ENCODE data around the gene TRPV2. TPM values are rescaled to one million over a fixed set of nuclear protein-coding genes. Genes with fewer than 3 reads are reported as not detected.
A peak's percentile ranks its signal among the peaks of the same experiment; 100 is the strongest.

The TRPV2 gene
- total RNA-seq, 2 experiments from 2014 or later, result 97.0 to 107 TPM

GRCh38 chr17:16459855-16460550 is 44.6 kb downstream of the TRPV2 start:
- no peak for ATAC-seq (ENCODE audit: low read depth)
- DNase-seq, result no peak
- Mint-ChIP-seq H3K27ac (no peak overlapping the region), H3K9me3 (no peaks in the 10 kb centered on the region), H3K27me3 (no peaks in the 10 kb centered on the region), H3K4me1 (no peaks in the 10 kb centered on the region), H3K4me3 (no peak overlapping the region), H3K36me3 (peaks cover 2% of the 10 kb centered on the region)
- POLR2A ChIA-PET, result no interaction called here

- DNase-seq, result no peak
- Mint-ChIP-seq H3K36me3 (peaks cover 2% of the 10 kb centered on the region), H3K4me1 (no peaks in the 10 kb centered on the region), H3K4me3 (no peak overlapping the region), H3K27ac (no peak overlapping the region), H3K9me3 (no peaks in the 10 kb centered on the region), H3K27me3 (no peaks in the 10 kb centered on the region)
- ATAC-seq (ENCODE audit: low read depth), result no peak
- POLR2A ChIA-PET, result no interaction called here
Measured at GRCh38 chr17:16460796-16461605, 45.6 kb downstream of the TRPV2 start.

- Mint-ChIP-seq H3K4me1 (no peaks in the 10 kb centered on the region), H3K4me3 (no peak overlapping the region)
Measured at GRCh38 chr17:16461606-16461866, 46.2 kb downstream of the TRPV2 start.

GRCh38 chr17:16462070-16462864 is 46.9 kb downstream of the TRPV2 start:
- Mint-ChIP-seq H3K4me1 (no peaks in the 10 kb centered on the region), H3K36me3 (no peaks in the 10 kb centered on the region), H3K4me3 (no peak overlapping the region), H3K27ac (no peak overlapping the region), H3K27me3 (no peaks in the 10 kb centered on the region), H3K9me3 (no peaks in the 10 kb centered on the region)
- no peak for DNase-seq
- POLR2A ChIA-PET, result no interaction called here
- ATAC-seq (ENCODE audit: low read depth), result no peak

More at GRCh38 chr17:16461606-16461866, 46.2 kb downstream of the TRPV2 start:
- Mint-ChIP-seq H3K36me3 (no peaks in the 10 kb centered on the region), H3K9me3 (no peaks in the 10 kb centered on the region), H3K27ac (no peak overlapping the region), H3K27me3 (no peaks in the 10 kb centered on the region)
- no peak for ATAC-seq (ENCODE audit: low read depth)
- POLR2A ChIA-PET, result no interaction called here
- DNase-seq, result no peak

GRCh38 chr17:16463358-16464302 is 48.3 kb downstream of the TRPV2 start:
- DNase-seq, result no peak
- no peak for ATAC-seq (ENCODE audit: low read depth)
- POLR2A ChIA-PET, result no interaction called here

GRCh38 chr17:16464303-16465051 is 49.1 kb downstream of the TRPV2 start:
- Mint-ChIP-seq H3K9me3 (no peaks in the 10 kb centered on the region), H3K4me3 (no peak overlapping the region), H3K36me3 (no peaks in the 10 kb centered on the region), H3K27ac (no peak overlapping the region), H3K4me1 (no peaks in the 10 kb centered on the region), H3K27me3 (no peaks in the 10 kb centered on the region)
- POLR2A ChIA-PET, result no interaction called here
- ATAC-seq (ENCODE audit: low read depth) (no peak), DNase-seq (no peak)

More at GRCh38 chr17:16463358-16464302, 48.3 kb downstream of the TRPV2 start:
- H3K27ac Mint-ChIP-seq, result no peak overlapping the region
- no peaks in the 10 kb centered on the region for H3K9me3 Mint-ChIP-seq
- H3K27me3 Mint-ChIP-seq, result no peaks in the 10 kb centered on the region
- no peaks in the 10 kb centered on the region for H3K36me3 Mint-ChIP-seq
- H3K4me1 Mint-ChIP-seq, result no peaks in the 10 kb centered on the region
- no peak overlapping the region for H3K4me3 Mint-ChIP-seq

GRCh38 chr17:16465052-16465312 is 49.6 kb downstream of the TRPV2 start:
- Mint-ChIP-seq H3K36me3 (no peaks in the 10 kb centered on the region), H3K4me1 (no peaks in the 10 kb centered on the region), H3K27me3 (no peaks in the 10 kb centered on the region), H3K9me3 (no peaks in the 10 kb centered on the region), H3K27ac (no peak overlapping the region), H3K4me3 (no peak overlapping the region)
- POLR2A ChIA-PET, result no interaction called here
- ATAC-seq (ENCODE audit: low read depth), result no peak
- no peak for DNase-seq

- no peak overlapping the region for H3K27ac Mint-ChIP-seq
- no peaks in the 10 kb centered on the region for H3K9me3 Mint-ChIP-seq
- DNase-seq (no peak), ATAC-seq (ENCODE audit: low read depth) (peak; percentile 43)
- H3K36me3 Mint-ChIP-seq, result no peaks in the 10 kb centered on the region
- POLR2A ChIA-PET, result no interaction called here
- no peaks in the 10 kb centered on the region for H3K4me1 Mint-ChIP-seq
- H3K27me3 Mint-ChIP-seq, result no peaks in the 10 kb centered on the region
- no peak overlapping the region for H3K4me3 Mint-ChIP-seq
Measured at GRCh38 chr17:16465861-16466338, 50.5 kb downstream of the TRPV2 start.

- no peaks in the 10 kb centered on the region for H3K9me3 Mint-ChIP-seq
- no peaks in the 10 kb centered on the region for H3K27me3 Mint-ChIP-seq
- DNase-seq (no peak), ATAC-seq (ENCODE audit: low read depth) (no peak)
- H3K27ac Mint-ChIP-seq, result no peak overlapping the region
- no peaks in the 10 kb centered on the region for H3K36me3 Mint-ChIP-seq
- H3K4me3 Mint-ChIP-seq, result no peak overlapping the region
- H3K4me1 Mint-ChIP-seq, result no peaks in the 10 kb centered on the region
- POLR2A ChIA-PET, result no interaction called here
Measured at GRCh38 chr17:16466407-16466806, 51.0 kb downstream of the TRPV2 start.

- H3K27ac Mint-ChIP-seq, result no peak overlapping the region
- no peaks in the 10 kb centered on the region for H3K9me3 Mint-ChIP-seq
- H3K36me3 Mint-ChIP-seq, result no peaks in the 10 kb centered on the region
- no peaks in the 10 kb centered on the region for H3K4me1 Mint-ChIP-seq
- no peaks in the 10 kb centered on the region for H3K27me3 Mint-ChIP-seq
- DNase-seq (no peak), ATAC-seq (ENCODE audit: low read depth) (no peak)
- POLR2A ChIA-PET, result no interaction called here
- H3K4me3 Mint-ChIP-seq, result no peak overlapping the region
Measured at GRCh38 chr17:16467044-16467443, 51.7 kb downstream of the TRPV2 start.

GRCh38 chr17:16467886-16468285 is 52.5 kb downstream of the TRPV2 start:
- H3K36me3 Mint-ChIP-seq, result no peaks in the 10 kb centered on the region
- POLR2A ChIA-PET, result no interaction called here
- no peaks in the 10 kb centered on the region for H3K4me1 Mint-ChIP-seq
- H3K4me3 Mint-ChIP-seq, result no peak overlapping the region
- no peak for ATAC-seq (ENCODE audit: low read depth)
- H3K27me3 Mint-ChIP-seq, result no peaks in the 10 kb centered on the region
- no peaks in the 10 kb centered on the region for H3K9me3 Mint-ChIP-seq
- no peak for DNase-seq
- no peak overlapping the region for H3K27ac Mint-ChIP-seq

GRCh38 chr17:16468428-16468992 is 53.1 kb downstream of the TRPV2 start:
- no peak for ATAC-seq (ENCODE audit: low read depth)
- DNase-seq, result no peak
- Mint-ChIP-seq H3K36me3 (no peaks in the 10 kb centered on the region), H3K4me3 (no peak overlapping the region), H3K4me1 (no peaks in the 10 kb centered on the region), H3K27ac (no peak overlapping the region), H3K9me3 (no peaks in the 10 kb centered on the region), H3K27me3 (no peaks in the 10 kb centered on the region)
- POLR2A ChIA-PET, result no interaction called here

Measured in activated naive CD8-positive, alpha-beta T cell treated with anti-CD3 and anti-CD28 coated beads, Interleukin-2, amount 10 ng/mL, durations not matched to agents 7 days and 5 days (primary cell).